Osteocyte (in vitro differentiated cells): ENCODE data around the gene ADAMTS6. TPM values are rescaled to one million over a fixed set of nuclear protein-coding genes. Genes with fewer than 3 reads are reported as not detected.

Source experiments
- DNase-seq: peaks from one replicate; pipeline ENCODE4 v3.0.0; 2021; ENCODE audit warnings: mixed read lengths; ENCODE audit not compliant: unreplicated experiment; ENCODE audit errors: extremely low spot score
- H3K27ac Mint-ChIP-seq: one replicate; pipeline ENCODE4 v1.8.0; 2021; ENCODE audit warnings: mild to moderate bottlenecking, mixed read lengths; ENCODE audit not compliant: unreplicated experiment
- H3K27me3 Mint-ChIP-seq: one replicate; pipeline ENCODE4 v1.8.0; 2021; ENCODE audit warnings: mixed read lengths; ENCODE audit not compliant: unreplicated experiment
- H3K36me3 Mint-ChIP-seq: one replicate; pipeline ENCODE4 v1.8.0; 2021; ENCODE audit warnings: mixed read lengths; ENCODE audit not compliant: unreplicated experiment
- H3K4me1 Mint-ChIP-seq: one replicate; pipeline ENCODE4 v1.8.0; 2021; ENCODE audit warnings: mixed read lengths; ENCODE audit not compliant: unreplicated experiment
- H3K4me3 Mint-ChIP-seq: one replicate; pipeline ENCODE4 v1.8.0; 2021; ENCODE audit warnings: mild to moderate bottlenecking, moderate library complexity, mixed read lengths; ENCODE audit not compliant: unreplicated experiment
- H3K9me3 Mint-ChIP-seq: one replicate; pipeline ENCODE4 v1.8.0; 2021; ENCODE audit warnings: mixed read lengths; ENCODE audit not compliant: unreplicated experiment
- CTCF ChIP-seq: fragments of 200-600 bp; sonication (generic); IDR thresholded peaks from 2 replicates; pipeline ENCODE4 v1.5.0; 2021; ENCODE audit warnings: antibody characterized with exemption, mild to moderate bottlenecking, moderate library complexity
- total RNA-seq: library from RNA; stranded (reverse); gene quantifications from 2 replicates; pipeline ENCODE4 v1.2.1, GENCODE V29; 2021

Gene ADAMTS6
- total RNA-seq, 1 donor from 2014 or later: 4.7 TPM

- peak; percentile 86 for DNase-seq
- H3K36me3 Mint-ChIP-seq: no peaks in the 10 kb centered on the region
- peak overlapping the region; percentile 51 for H3K27ac Mint-ChIP-seq
- no peak overlapping the region for H3K4me3 Mint-ChIP-seq
- H3K4me1 Mint-ChIP-seq: peaks cover 5% of the 10 kb centered on the region
- no peaks in the 10 kb centered on the region for H3K27me3 Mint-ChIP-seq
- H3K9me3 Mint-ChIP-seq: no peaks in the 10 kb centered on the region
- TF ChIP-seq CTCF: peak; percentile 73
Observed at GRCh38 chr5:65100911-65101631, 380.6 kb downstream of the ADAMTS6 start.

Other genes with a start within 250 kb of the ADAMTS6 start
- 11.3 TPM in 2 replicates for gene CENPK, start 81.2 kb upstream of the ADAMTS6 start, total RNA-seq
- 28.6 and 33.2 TPM in 2 replicates for gene PPWD1, start 81.4 kb upstream of the ADAMTS6 start, total RNA-seq
- 20.9 and 21.5 TPM in 2 replicates for gene TRIM23, start 142.4 kb upstream of the ADAMTS6 start, total RNA-seq
- 2.4 and 3.8 TPM in 2 replicates for gene SHLD3, start 143.1 kb upstream of the ADAMTS6 start, total RNA-seq
- gene TRAPPC13, start 143.1 kb upstream of the ADAMTS6 start, total RNA-seq: 17.9 and 20.9 TPM in 2 replicates
- 18.2 and 18.8 TPM in 2 replicates for gene SGTB, start 240.2 kb upstream of the ADAMTS6 start, total RNA-seq
- gene NLN, start 240.3 kb upstream of the ADAMTS6 start, total RNA-seq: 40.3 and 42.7 TPM in 2 replicates